ENCODE results near the gene HAUS7. TPM values are rescaled to one million over a fixed set of nuclear protein-coding genes. Genes with fewer than 3 reads are reported as not detected.
A peak's percentile ranks its signal among the peaks of the same experiment; 100 is the strongest.

Gene HAUS7
- total and polyA plus RNA-seq, 2 of the 8 experiments (the other 6 are each of a cell fraction or from before 2014, with no cell fraction given), result 45.4 to 54.0 TPM

DNA sequence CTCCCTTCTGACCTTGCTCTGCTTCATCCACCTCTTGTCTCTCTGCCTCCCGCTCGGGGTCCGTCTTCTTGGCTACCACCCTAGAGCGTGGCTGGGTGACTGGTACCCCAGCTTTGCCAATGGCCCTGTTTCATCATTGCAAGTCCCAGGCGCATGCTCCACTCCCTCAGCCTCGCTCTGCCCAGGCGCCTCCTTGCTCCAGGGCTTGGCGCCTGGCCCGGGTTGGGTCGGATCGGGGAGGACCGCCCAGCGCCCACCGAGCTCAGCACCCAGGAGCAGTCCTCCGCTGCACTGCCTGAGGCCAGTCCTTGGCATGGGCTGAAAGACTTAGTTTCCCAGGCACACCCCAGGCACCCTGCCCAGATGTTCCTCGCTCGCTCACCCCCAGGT lies 25.0 kb upstream of the HAUS7 start:
- H3K79me1 ChIP-seq (ENCODE audit: low read depth, low read length), result no peaks in the 10 kb centered on the region
- no peak overlapping the region for H3K56ac ChIP-seq (replicated peaks; ENCODE audit: insufficient read length, low read depth, low read length)
- H3K4me2 ChIP-seq (ENCODE audit: insufficient read depth in 1 of 2, low read depth in 2 of 2, low read length in 2 of 2), result peak overlapping the region; percentile 54 to 74
- no peak overlapping the region for H3K27ac ChIP-seq (ENCODE audit: low read depth, low read length)
- no peak overlapping the region for H2BK15ac ChIP-seq (ENCODE audit: low read length)
- 40% methylated on average over 1 of the region's 17 CpGs; no CpG with 5 or more reads in 1 of the 2 experiments for WGBS, 2 experiments (ENCODE audit: extremely low coverage in 1 of 2, insufficient coverage in 1 of 2, insufficient read length in 1 of 2, insufficient replicate concordance in 2 of 2, low coverage in 1 of 2, low lambda C conversion rate in 2 of 2, missing lambda C conversion rate in 1 of 2)
- no peak overlapping the region for H3K9ac ChIP-seq (replicated peaks in 1 of 4; ENCODE audit: extremely low read depth in 1 of 4, low read depth in 3 of 4, low read length in 3 of 4)
- no peak for TF ChIP-seq TAF1 (IDR thresholded peaks at IDR 0.05; ENCODE audit: low read depth, low read length)
- TF ChIP-seq HDAC2 (IDR thresholded peaks at IDR 0.05; ENCODE audit: borderline replicate concordance in 1 of 2, low read depth in 2 of 2, low read length in 2 of 2), result no peak
- no peak overlapping the region for H3K4ac ChIP-seq (replicated peaks; ENCODE audit: insufficient read length, low read depth, low read length)
- H3K4me3 ChIP-seq (ENCODE audit: extremely low read depth in 1 of 4, insufficient read depth in 2 of 4, low read depth in 3 of 4, low read length in 4 of 4), result peak overlapping the region in 3 of 4 experiments; percentile 3 to 52 (median 6); a peak in 3 of 8 replicates
- H4K20me1 ChIP-seq (replicated peaks in 1 of 2; ENCODE audit: control insufficient read depth in 1 of 2, insufficient read depth in 2 of 2, low read length in 2 of 2), result no peaks in the 10 kb centered on the region
- no peaks in the 10 kb centered on the region; the same call in 1 of the 2 replicates for H3K23me2 ChIP-seq (ENCODE audit: low read depth, low read length)
- no peak overlapping the region for H2AFZ ChIP-seq (ENCODE audit: low read length)
- no peak overlapping the region for H4K5ac ChIP-seq (ENCODE audit: insufficient read length, low read depth, low read length)
- no peak overlapping the region for H3K18ac ChIP-seq (ENCODE audit: extremely low read depth, low read length)
- no peak overlapping the region for H2BK20ac ChIP-seq (ENCODE audit: low read length)
- no peak for FAIRE-seq
- H3K79me2 ChIP-seq (ENCODE audit: control insufficient read depth in 1 of 2, insufficient read depth in 2 of 2, low read length in 2 of 2), result no peaks in the 10 kb centered on the region
- no peak overlapping the region for H3K14ac ChIP-seq (ENCODE audit: insufficient read length)
- no peaks in the 10 kb centered on the region for H3K9me3 ChIP-seq (ENCODE audit: insufficient read depth in 2 of 2, low read depth in 1 of 2, low read length in 1 of 2)
- H3K36me3 ChIP-seq (ENCODE audit: control insufficient read depth in 2 of 4, insufficient read depth in 4 of 4, low read length in 3 of 4), result no peaks in the 10 kb centered on the region
- ChIA-PET CTCF (ENCODE audit: partially characterized antibody) (interaction anchor here (0.7 to 7.5 kb wide), 6 partner anchors 12 to 81 kb away, joined by 3 to 50 read pairs (median 4); no protein-coding TSS in a partner anchor), POLR2A (ENCODE audit: partially characterized antibody) (interaction anchor here (1.3 to 2.0 kb wide), 2 partner anchors 10 to 162 kb away, joined by 3 to 4 read pairs; partner anchors contain the start of gene ZNF275)
- H4K8ac ChIP-seq (ENCODE audit: extremely low read depth, insufficient read depth, low read length), result no peak overlapping the region
- H4K91ac ChIP-seq (replicated peaks; ENCODE audit: insufficient read length, low read length), result no peak overlapping the region
- H3K4me1 ChIP-seq (replicated peaks in 1 of 4; ENCODE audit: control insufficient read depth in 3 of 4, insufficient read depth in 4 of 4, low read length in 3 of 4), result peaks cover 0 to 18% (median 5%) of the 10 kb centered on the region in 4 experiments; a peak in 3 of 7 replicates
- DNase-seq (ENCODE audit: low read depth in 1 of 2, low spot score in 2 of 2), result no peak
- H3K27me3 ChIP-seq (replicated peaks in 1 of 4; ENCODE audit: control insufficient read depth in 3 of 4, extremely low read depth in 1 of 4, insufficient read depth in 3 of 4, low read length in 3 of 4), result peaks cover 0 to 2% (median 0%) of the 10 kb centered on the region in 4 experiments; a peak in 5 of 7 replicates
- H2AK5ac ChIP-seq (ENCODE audit: low read depth, low read length), result no peak overlapping the region
- peak overlapping the region; percentile 68; the same call in 1 of the 2 replicates for H2BK12ac ChIP-seq (ENCODE audit: low read depth, low read length)
- H3K23ac ChIP-seq (ENCODE audit: insufficient read length), result no peak overlapping the region
- no peak overlapping the region for H2BK5ac ChIP-seq (ENCODE audit: low read depth, low read length)
- H2BK120ac ChIP-seq (replicated peaks; ENCODE audit: low read depth, low read length), result no peak overlapping the region
